PC-9 (cell line): ENCODE results near the gene DNAJC15.

Experiments used
- CTCF ChIP-seq: fragments of 200-600 bp; sonication (generic); conservative IDR thresholded peaks from 2 replicates; pipeline ENCODE4 v1.6.1; 2017; ENCODE audit warnings: mixed run types, antibody characterized with exemption, mild to moderate bottlenecking, moderate library complexity
- EZH2 ChIP-seq: fragments of 200-600 bp; sonication (generic); IDR thresholded peaks from 2 replicates; pipeline ENCODE4 v1.8.0; 2017; ENCODE audit warnings: antibody characterized with exemption, low read depth

GRCh38 chr13:43000676-43001075 is 22.7 kb upstream of the DNAJC15 start:
- TF ChIP-seq EZH2, result no peak
- TF ChIP-seq CTCF, result no peak
